GM18499 (cell line): ENCODE results near the gene PIM2.
"Not testable (repeated sequence)": the region's sequence is repeated elsewhere in the genome, so short reads cannot be mapped to it uniquely, and the experiment has no call there.

Experiments used
- ATAC-seq: cut with Tn5 transposase; IDR thresholded peaks from one replicate; pipeline ENCODE4 v1.9.1; 2021; ENCODE audit warnings: moderate number of reproducible peaks; ENCODE audit not compliant: insufficient read depth, unreplicated experiment

Gene PIM2

GRCh38 chrX:48886586-48886985 lies 32.2 kb downstream of the PIM2 start:
- not testable (repeated sequence) for ATAC-seq

GRCh38 chrX:48883729-48884128 lies 35.1 kb downstream of the PIM2 start:
- no peak for ATAC-seq

- not testable (repeated sequence) for ATAC-seq
These were observed 41.9 kb downstream of the PIM2 start for GRCh38 chrX:48876944-48877343.

GRCh38 chrX:48872017-48872416 lies 46.8 kb downstream of the PIM2 start:
- ATAC-seq, result not testable (repeated sequence)

GRCh38 chrX:48864210-48864609 lies 54.6 kb downstream of the PIM2 start:
- no peak for ATAC-seq
